C4-2B (cell line): ENCODE results near the gene LMO7.

Experiments
- ZFX ChIP-seq: fragments of 450-650 bp; IDR thresholded peaks from 2 replicates; pipeline ENCODE4 v1.6.1; 2017
- TF ChIP-seq, protein P1 (sequence below): fragments of 450-650 bp; conservative IDR thresholded peaks from 2 replicates; pipeline ENCODE4 v1.5.1; 2017; ENCODE audit warnings: mild to moderate bottlenecking

DNA sequence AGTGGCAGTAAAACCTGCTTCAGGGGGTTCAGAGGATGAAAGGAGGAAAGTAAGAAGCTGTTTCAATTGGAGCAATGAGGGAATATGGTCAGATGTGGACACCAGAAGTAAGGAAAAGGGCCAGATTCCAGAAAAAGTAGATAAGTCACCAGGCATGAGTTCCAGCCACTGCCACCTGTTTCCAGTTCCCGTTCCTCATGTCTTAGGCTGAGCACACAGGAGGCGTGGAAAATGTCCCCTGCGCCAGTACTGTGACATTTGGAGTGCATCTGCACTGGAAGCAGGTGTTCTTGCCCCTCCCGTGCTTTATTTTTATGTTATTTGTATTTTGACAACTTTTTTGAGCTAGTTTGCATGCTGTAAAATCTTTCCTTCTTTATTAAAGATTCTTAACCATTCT lies 25.3 kb downstream of the LMO7 start:
- TF ChIP-seq, protein P1, sequence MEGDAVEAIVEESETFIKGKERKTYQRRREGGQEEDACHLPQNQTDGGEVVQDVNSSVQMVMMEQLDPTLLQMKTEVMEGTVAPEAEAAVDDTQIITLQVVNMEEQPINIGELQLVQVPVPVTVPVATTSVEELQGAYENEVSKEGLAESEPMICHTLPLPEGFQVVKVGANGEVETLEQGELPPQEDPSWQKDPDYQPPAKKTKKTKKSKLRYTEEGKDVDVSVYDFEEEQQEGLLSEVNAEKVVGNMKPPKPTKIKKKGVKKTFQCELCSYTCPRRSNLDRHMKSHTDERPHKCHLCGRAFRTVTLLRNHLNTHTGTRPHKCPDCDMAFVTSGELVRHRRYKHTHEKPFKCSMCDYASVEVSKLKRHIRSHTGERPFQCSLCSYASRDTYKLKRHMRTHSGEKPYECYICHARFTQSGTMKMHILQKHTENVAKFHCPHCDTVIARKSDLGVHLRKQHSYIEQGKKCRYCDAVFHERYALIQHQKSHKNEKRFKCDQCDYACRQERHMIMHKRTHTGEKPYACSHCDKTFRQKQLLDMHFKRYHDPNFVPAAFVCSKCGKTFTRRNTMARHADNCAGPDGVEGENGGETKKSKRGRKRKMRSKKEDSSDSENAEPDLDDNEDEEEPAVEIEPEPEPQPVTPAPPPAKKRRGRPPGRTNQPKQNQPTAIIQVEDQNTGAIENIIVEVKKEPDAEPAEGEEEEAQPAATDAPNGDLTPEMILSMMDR, result no peak
- no peak for TF ChIP-seq ZFX
